PC-3 (cell line): Measurements from ENCODE around the gene SLC22A13.

Experiments
- CTCF ChIP-seq: fragments of 300-600 bp; sonication (generic); conservative IDR thresholded peaks from 2 replicates; pipeline ENCODE4 v1.5.1; 2017; ENCODE audit warnings: antibody characterized with exemption, low read depth, mild to moderate bottlenecking, low read length
- EZH2 ChIP-seq: fragments of 300-600 bp; sonication (generic); IDR thresholded peaks from one replicate; pipeline ENCODE4 v1.6.1; 2017; ENCODE audit warnings: antibody characterized with exemption, mild to moderate bottlenecking, low read length; ENCODE audit not compliant: unreplicated experiment
- EZH2phosphoT487 ChIP-seq: fragments of 300-600 bp; sonication (generic); IDR thresholded peaks from 2 replicates; pipeline ENCODE4 v1.6.1; 2018; ENCODE audit warnings: mild to moderate bottlenecking, antibody characterized with exemption, low read length, borderline replicate concordance

GRCh38 chr3:38314764-38315487, 49.3 kb downstream of the SLC22A13 start:
- TF ChIP-seq CTCF (no peak), EZH2phosphoT487 (no peak), EZH2 (no peak)
